Activated CD4-positive, alpha-beta T cell treated with anti-CD3 and anti-CD28 coated beads for 4 hours (primary cell): ENCODE data around the gene OLIG1.

Experiments used
- DNase-seq, 2 donors: peaks; one replicate each; pipeline ENCODE4 v3.0.0-alpha.2; 2020

Gene OLIG1

GRCh38 chr21:33063907-33064622 is 5.9 kb upstream of the OLIG1 start:
- no peak for DNase-seq

GRCh38 chr21:33064623-33065390 is 5.1 kb upstream of the OLIG1 start:
- DNase-seq = no peak

DNA sequence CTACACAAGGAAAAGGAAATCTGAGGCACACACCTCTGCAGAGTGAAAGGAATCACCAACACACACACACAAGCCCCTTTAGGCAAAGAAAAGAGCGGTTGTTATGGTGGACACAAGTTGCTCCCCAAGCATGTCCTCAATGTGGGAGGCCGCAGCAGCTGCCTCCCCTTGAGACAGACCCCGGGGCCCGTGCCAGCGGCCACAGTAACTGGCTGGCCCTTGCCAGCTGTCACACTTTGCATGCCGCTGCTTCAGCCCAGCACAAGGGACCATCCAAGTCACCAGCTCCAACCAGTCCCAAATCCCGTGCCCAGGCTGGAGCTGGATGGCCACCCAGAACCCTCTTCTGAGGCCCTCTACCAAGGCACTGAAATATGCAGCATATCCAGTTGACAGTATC is 2.9 kb upstream of the OLIG1 start:
- DNase-seq = no peak

DNA sequence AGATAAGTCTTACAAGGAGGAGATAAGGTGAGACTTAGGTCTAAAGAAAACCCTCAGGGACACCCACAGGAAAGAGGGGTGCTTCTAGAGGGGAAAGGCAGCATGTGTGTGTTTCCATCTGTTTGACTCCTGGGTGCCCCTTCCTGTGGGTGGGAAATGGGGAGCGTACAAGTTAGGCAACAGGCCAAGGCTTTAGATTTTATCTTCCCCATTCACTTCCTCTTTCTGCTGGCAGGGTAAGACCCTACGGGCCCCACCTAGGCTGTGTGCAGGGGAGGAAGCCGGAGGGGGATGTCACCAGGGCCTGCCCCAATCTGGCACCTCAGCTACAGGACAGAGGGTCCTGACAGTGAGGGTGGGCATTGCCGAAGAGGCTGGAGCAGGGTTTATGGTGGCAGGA is 2.5 kb upstream of the OLIG1 start:
- no peak for DNase-seq

DNA sequence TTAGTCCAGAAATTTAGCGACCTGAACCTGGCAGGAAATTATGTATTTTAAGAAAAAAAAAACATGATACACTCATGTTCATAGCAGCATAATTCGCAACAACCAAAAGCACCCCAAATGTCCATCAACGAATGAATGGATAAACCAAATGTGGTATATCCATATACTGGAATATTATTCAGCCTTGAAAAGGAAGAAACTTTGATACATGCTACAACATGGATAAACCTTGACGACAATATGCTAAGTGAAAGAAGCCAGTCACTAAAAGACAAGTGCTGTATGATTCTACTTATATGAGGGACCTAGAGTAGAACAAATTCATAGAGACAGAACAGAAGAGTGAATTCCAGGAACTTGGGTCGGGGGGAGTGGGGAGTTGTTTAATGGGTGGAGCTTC is 698 bp upstream of the OLIG1 start:
- no peak for DNase-seq

- DNase-seq = no peak
Measured at GRCh38 chr21:33069645-33069993, 322 bp upstream of the OLIG1 start.

GRCh38 chr21:33070744-33070997 is 730 bp downstream of the OLIG1 start:
- no peak for DNase-seq

DNA sequence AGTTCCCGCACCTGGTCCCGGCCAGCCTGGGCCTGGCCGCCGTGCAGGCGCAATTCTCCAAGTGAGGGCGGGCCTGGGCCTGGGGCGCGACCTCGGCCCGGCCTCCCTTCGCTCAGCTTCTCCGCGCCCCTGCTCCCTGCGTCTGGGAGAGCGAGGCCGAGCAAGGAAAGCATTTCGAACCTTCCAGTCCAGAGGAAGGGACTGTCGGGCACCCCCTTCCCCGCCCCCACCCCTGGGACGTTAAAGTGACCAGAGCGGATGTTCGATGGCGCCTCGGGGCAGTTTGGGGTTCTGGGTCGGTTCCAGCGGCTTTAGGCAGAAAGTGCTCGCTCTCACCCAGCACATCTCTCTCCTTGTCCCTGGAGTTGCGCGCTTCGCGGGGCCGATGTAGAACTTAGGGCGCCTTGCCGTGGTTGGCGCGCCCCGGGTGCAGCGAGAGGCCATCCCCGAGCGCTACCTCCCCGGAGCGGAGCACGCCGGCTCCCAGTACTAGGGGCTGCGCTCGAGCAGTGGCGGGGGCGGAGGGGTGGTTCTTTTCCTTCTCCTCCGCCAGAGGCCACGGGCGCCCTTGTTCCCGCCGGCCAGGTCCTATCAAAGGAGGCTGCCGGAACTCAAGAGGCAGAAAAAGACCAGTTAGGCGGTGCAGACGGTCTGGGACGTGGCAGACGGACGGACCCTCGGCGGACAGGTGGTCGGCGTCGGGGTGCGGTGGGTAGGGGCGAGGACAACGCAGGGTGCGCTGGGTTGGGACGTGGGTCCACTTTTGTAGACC is 1.2 kb downstream of the OLIG1 start:
- DNase-seq = no peak

- DNase-seq = no peak
Measured at GRCh38 chr21:33071770-33072306, 1.9 kb downstream of the OLIG1 start.

DNA sequence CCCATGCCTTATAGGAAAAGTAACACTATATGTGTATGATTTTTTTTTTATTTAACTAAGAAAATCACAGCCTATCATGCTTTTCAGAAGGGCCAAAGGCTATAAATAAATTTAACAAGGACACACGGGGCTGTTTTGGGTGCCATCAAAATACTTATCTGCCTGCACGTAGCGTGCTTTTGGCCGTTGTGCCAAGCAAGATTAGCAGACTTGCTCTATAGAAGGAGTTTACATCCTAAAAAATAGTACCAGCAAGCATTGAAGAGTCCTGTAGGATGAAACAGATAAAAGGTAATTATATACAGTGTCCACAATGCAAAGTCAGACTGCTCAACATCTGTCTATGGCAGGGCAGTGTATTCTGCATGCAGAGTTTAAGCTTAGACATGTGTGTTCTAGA is 3.7 kb downstream of the OLIG1 start:
- no peak for DNase-seq

- DNase-seq = no peak
Measured at GRCh38 chr21:33075128-33075527, 5.2 kb downstream of the OLIG1 start.

- DNase-seq = no peak
Measured at GRCh38 chr21:33075596-33076195, 5.8 kb downstream of the OLIG1 start.

- DNase-seq = no peak
Measured at GRCh38 chr21:33076600-33077329, 6.8 kb downstream of the OLIG1 start.

DNA sequence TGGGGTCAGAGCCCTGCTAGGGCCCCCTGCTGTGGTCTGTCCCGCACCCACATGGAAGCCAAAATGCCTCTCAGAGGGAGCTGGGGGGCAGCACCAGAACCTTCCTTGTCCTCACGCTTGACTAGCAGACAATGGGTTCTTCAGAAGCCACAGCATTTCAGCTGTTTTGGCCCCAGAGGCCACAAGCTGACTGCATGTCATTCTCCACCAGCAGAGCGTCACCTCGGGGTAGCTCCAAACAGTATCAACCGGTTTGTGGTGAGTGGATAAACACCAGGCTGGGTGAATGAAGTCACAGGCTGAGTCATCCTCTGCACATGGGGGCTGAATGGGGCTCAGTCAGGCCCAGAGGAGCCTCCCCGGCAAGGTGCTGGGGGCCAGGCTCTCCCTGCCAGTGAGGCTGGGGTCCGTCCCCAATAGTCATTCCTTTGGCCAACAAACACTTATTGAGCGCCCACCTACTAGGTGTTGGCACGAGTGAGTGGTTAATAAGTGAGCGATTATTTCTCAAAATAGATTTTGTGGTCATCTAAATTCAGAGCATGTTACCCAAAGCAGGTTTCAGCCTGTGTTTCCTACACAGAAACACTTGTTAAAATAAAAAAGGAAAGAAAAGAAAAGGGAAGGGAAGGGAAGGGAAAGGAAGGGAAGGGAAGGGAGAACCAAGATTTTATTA is 9.1 kb downstream of the OLIG1 start:
- peak in 1 of 2 donors; percentile 10 for DNase-seq

GRCh38 chr21:33080376-33080775 is 10.4 kb downstream of the OLIG1 start:
- DNase-seq = no peak

GRCh38 chr21:33080776-33081175 is 10.8 kb downstream of the OLIG1 start:
- DNase-seq = no peak

- DNase-seq = no peak
Measured at GRCh38 chr21:33088384-33088783, 18.4 kb downstream of the OLIG1 start.

GRCh38 chr21:33089395-33090119 is 19.6 kb downstream of the OLIG1 start:
- DNase-seq = no peak

DNA sequence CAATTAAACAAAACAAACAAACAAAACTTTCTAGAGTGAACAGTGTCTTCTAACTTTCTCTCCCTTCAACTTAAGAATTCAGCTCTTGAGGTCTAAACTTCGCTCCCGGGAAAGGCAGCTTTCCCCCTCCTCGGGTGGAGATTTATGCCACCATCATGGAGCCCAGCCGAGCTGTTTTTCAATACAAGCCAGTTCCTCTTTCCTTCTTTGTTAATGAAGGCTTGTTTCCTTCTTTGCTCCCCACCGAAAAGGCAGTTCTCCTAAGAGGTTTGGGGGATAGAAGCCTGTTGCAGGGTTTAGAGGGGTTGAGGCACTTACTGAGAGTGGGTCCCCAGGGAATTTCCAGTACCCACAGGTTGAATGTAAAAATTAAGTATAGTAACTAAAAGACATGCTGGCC is 26.5 kb downstream of the OLIG1 start:
- DNase-seq = no peak

GRCh38 chr21:33099131-33099530 is 29.2 kb downstream of the OLIG1 start:
- DNase-seq = no peak

- no peak for DNase-seq
Measured at GRCh38 chr21:33101300-33101911, 31.5 kb downstream of the OLIG1 start.
